Fibroblast of skin of left biceps (primary cell): ENCODE measurements around the gene ZNRF1.

ENCODE experiments used
- DNase-seq, 2 experiments: peaks; one replicate each; pipeline ENCODE4 v3.0.0-alpha.2; 2013; ENCODE audit warnings: low read depth in 2 of 2

ZNRF1 gene

GRCh38 chr16:75097941-75098901, 99.4 kb downstream of the ZNRF1 start:
- DNase-seq: no peak

GRCh38 chr16:75099075-75099667, 100.3 kb downstream of the ZNRF1 start:
- no peak for DNase-seq

DNA sequence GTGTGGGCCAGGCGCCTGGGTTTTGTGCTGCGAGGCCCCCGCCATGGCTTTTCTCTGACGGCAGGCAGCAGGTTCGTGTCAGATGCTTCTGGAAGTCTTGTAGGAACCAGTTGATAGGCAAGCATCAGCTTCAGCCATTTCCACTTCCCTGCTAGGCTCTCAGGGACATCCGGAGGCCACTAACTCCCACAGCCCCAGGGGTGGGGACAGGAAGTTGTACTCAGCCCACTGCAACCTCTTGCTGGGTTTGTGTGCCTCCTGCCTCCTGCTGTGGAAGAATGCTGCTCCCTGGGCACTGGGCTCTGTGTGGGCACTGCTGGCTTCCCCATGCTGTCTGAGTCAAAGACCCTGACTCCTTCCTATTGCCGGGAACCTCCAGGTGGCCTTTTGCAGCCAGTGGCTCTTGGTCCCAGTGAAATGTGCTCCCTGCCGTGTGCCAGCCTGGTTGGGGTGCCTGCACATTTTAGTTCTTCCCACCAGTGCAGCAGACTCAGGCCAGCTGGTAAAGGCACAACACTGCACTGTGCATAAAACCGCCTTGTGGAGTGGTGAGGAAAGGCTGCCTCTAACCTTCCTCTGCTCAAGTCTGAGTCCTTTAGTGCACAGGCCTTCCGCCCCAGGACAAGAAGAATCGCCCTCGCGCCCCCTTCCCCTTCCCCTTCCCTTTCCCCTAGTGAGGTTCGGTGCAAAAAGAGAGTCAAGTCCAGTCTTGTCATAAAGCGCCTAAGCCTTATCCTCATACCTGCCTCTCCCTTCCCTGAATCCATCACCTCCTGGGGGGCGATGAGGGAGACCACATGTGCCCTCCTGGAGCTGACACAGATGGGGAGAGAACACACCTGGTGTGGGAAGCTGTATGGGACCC, 101.1 kb downstream of the ZNRF1 start:
- DNase-seq: no peak

- no peak for DNase-seq
Observed at GRCh38 chr16:75100603-75100990, 101.8 kb downstream of the ZNRF1 start.

DNA sequence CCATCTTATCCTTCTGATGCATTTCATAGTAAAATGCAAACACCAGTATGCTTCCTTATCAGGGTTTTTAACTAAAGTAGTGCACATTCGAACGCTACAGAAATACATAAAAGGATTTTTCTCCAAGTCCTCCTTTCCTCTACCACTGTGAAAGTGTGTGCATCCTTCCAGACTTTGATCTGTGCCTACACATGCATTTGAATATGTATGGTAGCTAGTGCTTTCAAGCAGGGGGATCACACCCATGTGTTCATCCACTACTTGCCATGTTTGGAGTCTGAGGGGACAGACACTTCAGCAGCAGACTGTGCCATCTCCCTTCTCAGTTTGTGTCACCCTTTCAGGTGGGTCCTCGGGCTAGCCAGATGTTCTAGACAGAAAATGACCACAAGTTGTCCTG, 102.8 kb downstream of the ZNRF1 start:
- no peak for DNase-seq

GRCh38 chr16:75102595-75102994, 103.8 kb downstream of the ZNRF1 start:
- no peak for DNase-seq

DNA sequence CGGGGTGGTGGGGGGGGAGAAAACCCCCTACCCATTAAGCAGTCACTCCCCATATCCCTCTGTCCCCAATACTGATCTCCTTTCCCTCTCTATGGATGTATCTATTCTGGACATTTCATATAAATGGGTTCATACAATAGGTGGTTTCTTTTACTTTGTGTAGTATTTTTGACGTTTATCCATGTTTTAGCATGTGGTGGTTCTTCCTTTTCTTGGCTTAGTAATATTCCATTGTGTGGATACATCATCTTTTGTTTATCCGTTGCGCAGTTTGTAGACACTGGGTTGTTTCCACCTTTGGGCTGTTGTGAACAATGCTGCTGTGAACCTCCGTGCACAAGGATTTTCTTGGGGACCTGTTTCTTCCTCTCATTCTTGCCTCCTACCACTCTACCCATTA, 105.2 kb downstream of the ZNRF1 start:
- no peak for DNase-seq

GRCh38 chr16:75104836-75105235, 106.0 kb downstream of the ZNRF1 start:
- no peak for DNase-seq

DNA sequence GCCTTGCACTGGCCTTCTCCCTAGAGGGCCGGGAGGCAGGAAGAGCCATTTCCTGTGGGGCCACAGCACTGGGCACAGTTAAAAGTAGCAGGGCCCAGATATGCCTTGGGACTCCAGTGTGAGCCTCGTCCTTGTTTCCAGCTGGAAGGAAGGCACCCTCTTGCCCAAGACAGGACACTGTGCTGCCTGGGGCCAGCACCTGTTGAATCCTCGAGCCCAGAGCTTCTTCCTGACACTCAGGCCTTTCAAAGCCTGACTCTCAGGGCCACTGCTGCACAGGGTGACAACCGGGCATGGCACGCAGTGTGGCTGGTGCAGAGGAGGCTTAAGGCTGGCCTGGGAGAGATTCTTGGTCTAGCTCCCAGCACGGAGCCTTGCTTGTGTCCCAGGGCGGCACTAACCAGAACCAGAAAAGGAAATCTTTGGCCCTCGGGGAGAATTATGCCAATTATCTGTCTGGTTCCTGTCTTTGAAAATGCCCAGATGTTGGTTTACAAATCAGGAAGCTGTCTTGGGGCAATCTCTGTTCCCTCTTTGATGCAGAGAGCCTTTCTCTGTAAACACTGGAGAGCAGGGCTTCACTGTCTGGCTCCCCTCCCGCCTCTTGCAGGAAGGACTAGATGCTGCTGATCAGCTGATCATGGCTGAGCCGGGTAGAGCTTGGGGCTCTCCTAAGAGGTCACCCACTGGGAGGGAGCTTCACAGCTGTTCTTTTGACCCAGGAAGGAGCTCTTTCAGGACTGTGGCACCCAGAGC, 106.7 kb downstream of the ZNRF1 start:
- DNase-seq: no peak

GRCh38 chr16:75106351-75107274, 107.8 kb downstream of the ZNRF1 start:
- DNase-seq: no peak

GRCh38 chr16:75107505-75107904, 108.7 kb downstream of the ZNRF1 start:
- DNase-seq: no peak

DNA sequence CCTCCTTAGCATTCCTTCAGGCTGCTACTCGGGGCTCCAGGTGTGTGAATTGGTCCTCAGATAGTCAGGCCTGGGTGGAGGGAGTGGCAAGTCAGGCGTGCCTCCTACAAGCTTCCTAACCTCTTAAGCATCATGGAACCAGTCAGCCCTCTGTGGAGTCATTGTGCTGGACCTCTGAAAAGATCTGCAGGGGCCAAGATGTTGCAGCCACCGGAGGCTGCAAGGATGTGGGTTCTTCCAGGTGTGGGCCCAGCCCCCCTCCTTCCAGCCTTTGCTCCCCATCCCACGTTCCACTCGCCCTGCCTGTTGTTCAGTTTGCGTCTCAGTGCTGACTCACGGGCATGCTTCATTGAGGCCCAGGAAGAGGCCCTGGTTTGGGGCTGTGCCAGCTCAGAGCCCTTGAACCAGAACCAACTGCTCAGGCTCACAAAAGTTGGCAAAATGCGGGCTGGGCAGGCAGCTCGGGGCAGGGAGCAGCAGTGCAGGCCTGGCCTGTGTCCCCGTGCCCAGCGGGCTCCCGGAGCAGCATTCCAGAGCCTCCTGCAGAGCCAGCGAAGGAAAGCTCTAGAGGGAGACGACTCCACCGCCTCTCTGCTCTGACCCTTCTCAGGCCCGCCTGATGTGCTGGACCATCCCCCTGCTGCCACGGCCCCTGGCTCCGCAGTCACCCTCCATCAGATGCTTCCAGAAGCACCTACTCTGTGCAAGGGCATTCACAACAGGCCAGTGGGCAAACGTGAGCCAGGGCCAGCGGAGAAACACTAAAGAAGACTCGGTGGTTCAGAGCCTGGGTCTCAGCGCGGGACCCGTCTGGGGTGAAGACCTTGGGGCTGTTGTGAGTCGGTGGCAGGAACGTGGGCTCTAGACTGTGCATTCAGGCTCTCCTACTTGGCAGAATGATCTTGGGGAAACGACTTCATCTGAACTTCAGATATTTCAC, 110.2 kb downstream of the ZNRF1 start:
- DNase-seq: peak; percentile 58 to 59

DNA sequence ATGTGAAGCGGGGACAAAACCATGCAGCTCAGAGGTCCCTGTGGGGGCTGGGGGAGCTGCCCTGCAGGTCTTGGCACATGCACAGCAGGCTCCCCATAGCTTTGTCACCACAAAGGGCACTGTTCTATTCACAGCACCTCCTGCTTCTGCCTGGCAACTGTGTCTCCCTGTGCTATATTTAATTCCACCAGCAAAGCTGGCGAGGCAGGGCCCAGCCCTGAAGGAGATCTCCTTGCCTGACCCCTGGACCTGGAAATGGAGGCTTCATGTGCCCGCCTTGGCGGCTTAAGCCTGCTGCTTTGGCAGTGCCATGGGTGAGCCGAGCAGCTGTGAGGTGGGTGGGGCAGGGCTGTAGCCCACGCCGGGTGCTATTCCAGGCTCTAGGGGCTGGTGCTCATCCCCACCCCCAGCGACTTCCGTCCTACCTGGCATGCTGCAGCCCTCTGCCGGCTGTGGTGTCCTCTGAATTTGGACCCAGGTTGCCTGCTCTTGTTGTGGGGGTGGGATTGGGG, 111.0 kb downstream of the ZNRF1 start:
- no peak for DNase-seq

DNA sequence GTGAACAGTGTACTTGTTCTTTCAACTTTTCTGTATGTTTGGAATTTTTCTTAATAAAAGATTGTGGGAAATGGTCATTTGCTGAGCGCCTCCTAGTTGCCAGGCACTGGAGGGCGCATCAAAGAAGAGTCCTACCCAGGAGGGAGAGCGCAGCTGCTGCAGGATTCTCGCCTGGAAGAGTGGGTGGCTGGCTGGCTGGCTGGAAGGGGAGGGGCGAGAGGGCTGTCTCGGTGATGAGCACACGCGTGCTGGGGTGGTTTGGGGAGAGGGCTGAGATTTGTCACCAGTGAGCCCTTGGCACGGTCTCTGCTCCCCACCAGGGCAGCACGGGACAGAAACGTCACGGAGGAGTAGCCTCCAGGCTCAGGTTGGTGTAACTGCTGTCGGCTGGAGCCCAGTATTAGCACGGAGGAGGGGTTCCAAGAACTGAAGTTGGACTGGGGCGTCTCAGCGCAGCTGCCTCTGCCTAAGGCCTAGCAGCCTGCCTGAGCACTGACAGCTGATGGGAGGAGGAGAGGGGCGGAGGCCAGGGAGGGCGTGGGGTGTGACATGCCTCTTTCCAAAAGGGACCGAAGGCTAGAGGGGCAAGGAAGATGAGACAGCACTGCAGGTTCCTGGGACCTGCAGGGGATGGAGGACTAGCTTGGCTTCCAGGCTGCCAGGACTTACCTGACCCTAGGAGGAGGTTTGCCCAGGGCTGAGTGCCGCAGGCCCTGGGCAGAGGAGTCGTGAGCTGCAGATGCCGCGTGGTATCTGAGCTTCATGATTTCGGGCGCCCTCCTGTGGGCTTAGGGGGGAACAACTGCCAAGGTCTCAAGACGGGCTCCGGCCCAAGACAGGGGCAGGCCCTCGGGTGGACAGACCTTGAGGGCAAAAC, 112.1 kb downstream of the ZNRF1 start:
- peak; percentile 37 to 60 for DNase-seq

DNA sequence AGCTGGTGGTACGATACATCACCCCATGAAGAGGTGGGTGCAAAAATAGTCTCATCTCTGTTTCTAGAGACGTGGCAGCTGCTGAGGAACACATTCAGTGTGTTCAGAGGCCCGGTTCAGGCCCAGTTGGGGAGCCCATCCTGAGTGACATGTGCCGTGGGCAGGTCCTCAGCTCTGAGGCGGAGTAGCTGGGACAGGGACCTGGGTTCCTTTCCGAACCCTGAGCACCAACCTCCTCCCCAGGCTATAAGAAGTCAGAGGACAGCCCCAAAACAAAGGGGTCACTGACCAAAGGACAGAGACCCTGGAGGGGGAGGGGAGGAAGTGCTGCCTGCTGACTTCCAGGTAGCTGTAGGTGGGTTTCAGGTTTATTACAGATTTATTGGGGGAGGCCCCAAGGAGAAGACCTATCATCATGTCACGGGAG, 112.7 kb downstream of the ZNRF1 start:
- DNase-seq: no peak

DNA sequence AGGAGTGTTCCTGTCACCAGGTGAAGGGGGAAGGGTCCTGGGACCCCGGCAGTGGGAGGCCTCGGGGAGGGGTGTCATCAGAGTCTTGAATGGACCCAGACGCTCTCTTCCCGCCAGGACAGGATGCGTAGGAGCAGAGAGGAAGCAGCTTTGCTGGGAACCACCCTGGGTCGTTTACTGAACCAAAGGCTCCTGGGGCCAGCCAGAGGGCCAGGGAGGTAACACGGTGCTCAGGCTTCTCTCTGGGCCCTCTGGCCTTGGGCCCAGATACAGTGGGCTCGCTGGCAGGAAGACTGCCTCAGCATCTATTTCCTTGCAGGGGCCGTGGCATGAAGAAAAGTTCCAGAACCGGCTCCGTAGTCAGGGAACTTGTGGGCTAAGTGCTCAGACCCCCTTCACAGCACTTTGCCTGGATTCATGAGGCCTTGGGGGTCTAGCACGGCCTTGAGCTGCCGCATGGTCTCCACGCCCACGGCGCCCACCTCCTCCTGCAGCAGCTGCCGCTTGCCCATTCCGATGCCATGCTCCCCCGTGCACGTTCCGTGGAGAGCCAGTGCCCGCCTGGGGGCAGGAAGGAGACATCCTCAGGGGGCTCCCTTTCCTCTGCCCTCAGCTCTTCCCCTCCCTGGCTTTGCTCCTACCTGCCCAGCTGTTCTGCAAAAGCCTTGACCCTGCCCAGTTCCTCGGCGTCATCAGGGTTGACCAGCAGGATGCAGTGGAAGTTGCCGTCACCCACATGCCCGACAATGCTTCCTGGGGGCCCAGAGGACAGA, 113.3 kb downstream of the ZNRF1 start:
- DNase-seq: no peak
